ENCODE measurements around the gene GIMAP8.

The GIMAP8 gene

DNA sequence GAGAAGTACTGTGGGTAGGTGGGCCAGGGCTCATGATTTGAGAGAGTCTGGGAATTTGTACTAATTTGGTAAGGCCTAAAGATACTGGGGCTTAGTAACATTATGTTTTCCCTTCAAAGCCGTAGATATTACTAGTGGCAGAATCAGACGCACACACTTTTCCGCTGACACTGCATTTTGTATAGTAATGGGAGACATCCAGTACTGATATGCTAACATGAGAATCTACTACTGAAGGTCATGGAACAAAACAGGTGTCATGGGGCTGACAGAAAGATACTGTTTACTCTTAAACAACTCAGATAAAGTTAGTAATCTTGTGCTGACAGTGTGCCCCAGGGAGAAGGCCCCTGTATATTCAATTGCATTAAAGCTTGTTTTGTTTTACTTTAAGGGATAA is 53.2 kb downstream of the GIMAP8 start:
- Histone ChIP-seq H3K4me3 (IDR thresholded peaks at IDR 0.05; ENCODE audit: insufficient read depth, low read depth, low read length) (no peak overlapping the region), H3K4me1 (ENCODE audit: low read depth, poor library complexity, severe bottlenecking) (no peaks in the 10 kb centered on the region), H3K36me3 (ENCODE audit: insufficient read depth) (no peaks in the 10 kb centered on the region), H3K27ac (no peak overlapping the region), H3K27me3 (ENCODE audit: insufficient read depth, low read depth) (no peaks in the 10 kb centered on the region), H3K9ac (no peak overlapping the region), H3K4me2 (no peak overlapping the region), H2AFZ (ENCODE audit: low read depth) (no peak overlapping the region), H4K20me1 (ENCODE audit: insufficient read depth) (no peaks in the 10 kb centered on the region), H3K79me2 (ENCODE audit: insufficient read depth, low read depth) (no peaks in the 10 kb centered on the region)
- TF ChIP-seq, protein P1, sequence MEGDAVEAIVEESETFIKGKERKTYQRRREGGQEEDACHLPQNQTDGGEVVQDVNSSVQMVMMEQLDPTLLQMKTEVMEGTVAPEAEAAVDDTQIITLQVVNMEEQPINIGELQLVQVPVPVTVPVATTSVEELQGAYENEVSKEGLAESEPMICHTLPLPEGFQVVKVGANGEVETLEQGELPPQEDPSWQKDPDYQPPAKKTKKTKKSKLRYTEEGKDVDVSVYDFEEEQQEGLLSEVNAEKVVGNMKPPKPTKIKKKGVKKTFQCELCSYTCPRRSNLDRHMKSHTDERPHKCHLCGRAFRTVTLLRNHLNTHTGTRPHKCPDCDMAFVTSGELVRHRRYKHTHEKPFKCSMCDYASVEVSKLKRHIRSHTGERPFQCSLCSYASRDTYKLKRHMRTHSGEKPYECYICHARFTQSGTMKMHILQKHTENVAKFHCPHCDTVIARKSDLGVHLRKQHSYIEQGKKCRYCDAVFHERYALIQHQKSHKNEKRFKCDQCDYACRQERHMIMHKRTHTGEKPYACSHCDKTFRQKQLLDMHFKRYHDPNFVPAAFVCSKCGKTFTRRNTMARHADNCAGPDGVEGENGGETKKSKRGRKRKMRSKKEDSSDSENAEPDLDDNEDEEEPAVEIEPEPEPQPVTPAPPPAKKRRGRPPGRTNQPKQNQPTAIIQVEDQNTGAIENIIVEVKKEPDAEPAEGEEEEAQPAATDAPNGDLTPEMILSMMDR (conservative IDR thresholded peaks at IDR 0.05; ENCODE audit: low read depth, low read length) = no peak

DNA sequence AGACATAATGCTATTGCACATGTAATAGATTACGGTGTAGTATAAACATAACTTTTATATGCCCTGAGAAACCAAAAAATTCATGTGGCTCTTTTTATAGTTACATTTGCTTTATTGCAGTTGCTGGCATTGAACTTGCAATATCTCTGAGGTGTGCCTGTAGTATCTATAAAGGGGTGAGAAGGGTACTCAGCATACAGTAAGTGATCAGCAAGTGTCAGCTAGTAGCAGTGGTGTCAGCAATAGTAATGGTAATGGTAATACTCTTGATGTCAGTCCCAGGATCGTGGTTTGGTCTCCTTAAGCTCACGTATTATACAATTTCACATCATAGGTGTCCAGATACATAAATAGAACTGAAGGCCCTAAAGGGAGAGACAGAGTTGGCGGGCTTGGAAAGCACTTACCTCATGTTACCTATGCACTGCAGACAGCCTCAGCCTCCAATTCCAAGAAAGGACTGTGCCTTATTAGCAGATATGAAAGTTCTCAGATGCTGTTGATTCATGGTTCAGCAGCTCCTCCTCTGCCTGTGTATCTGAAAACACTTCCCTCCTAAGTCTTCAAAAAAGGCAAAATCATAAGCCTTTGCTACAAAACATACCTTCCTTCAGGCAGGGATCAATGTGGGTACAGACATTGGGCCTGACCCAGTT is 57.6 kb downstream of the GIMAP8 start:
- H3K4me2 ChIP-seq = no peak overlapping the region
- H3K4me1 ChIP-seq (ENCODE audit: low read depth, poor library complexity, severe bottlenecking) = no peaks in the 10 kb centered on the region
- no peaks in the 10 kb centered on the region for H3K27me3 ChIP-seq (ENCODE audit: insufficient read depth, low read depth)
- TF ChIP-seq, protein P1 (conservative IDR thresholded peaks at IDR 0.05; ENCODE audit: low read depth, low read length) = no peak
- H3K9ac ChIP-seq = no peak overlapping the region
- no peak overlapping the region for H3K4me3 ChIP-seq (IDR thresholded peaks at IDR 0.05; ENCODE audit: insufficient read depth, low read depth, low read length)
- H3K36me3 ChIP-seq (ENCODE audit: insufficient read depth) = no peaks in the 10 kb centered on the region
- no peaks in the 10 kb centered on the region for H3K79me2 ChIP-seq (ENCODE audit: insufficient read depth, low read depth)
- no peak overlapping the region for H3K27ac ChIP-seq
- H4K20me1 ChIP-seq (ENCODE audit: insufficient read depth) = no peaks in the 10 kb centered on the region
- H2AFZ ChIP-seq (ENCODE audit: low read depth) = no peak overlapping the region

DNA sequence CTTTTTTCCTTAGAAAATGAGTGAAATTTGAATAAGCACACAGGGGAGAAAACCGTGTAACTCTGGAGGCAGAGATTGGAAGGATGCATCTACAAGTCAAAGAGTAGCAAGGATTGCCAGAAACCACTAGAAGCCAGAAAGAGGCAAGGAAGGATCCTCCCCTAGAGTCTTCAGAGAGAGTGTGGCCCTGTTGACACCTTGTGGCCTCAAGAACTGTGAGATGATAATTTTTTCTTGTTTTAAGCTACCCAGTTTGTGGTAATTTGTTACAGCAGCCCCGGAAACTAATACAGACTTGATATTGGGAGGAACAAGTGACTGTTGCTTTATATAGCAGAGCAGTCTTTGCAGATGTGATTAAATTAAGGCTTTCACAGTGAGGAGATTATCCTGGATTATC is 60.6 kb downstream of the GIMAP8 start:
- Histone ChIP-seq H2AFZ (ENCODE audit: low read depth) (no peak overlapping the region), H3K4me1 (ENCODE audit: low read depth, poor library complexity, severe bottlenecking) (no peaks in the 10 kb centered on the region), H3K9ac (no peak overlapping the region), H3K36me3 (ENCODE audit: insufficient read depth) (no peaks in the 10 kb centered on the region), H3K27ac (no peak overlapping the region), H3K79me2 (ENCODE audit: insufficient read depth, low read depth) (no peaks in the 10 kb centered on the region), H3K4me2 (no peak overlapping the region), H4K20me1 (ENCODE audit: insufficient read depth) (no peaks in the 10 kb centered on the region), H3K4me3 (IDR thresholded peaks at IDR 0.05; ENCODE audit: insufficient read depth, low read depth, low read length) (no peak overlapping the region), H3K27me3 (ENCODE audit: insufficient read depth, low read depth) (no peaks in the 10 kb centered on the region)
- TF ChIP-seq, protein P1 (conservative IDR thresholded peaks at IDR 0.05; ENCODE audit: low read depth, low read length) = no peak

DNA sequence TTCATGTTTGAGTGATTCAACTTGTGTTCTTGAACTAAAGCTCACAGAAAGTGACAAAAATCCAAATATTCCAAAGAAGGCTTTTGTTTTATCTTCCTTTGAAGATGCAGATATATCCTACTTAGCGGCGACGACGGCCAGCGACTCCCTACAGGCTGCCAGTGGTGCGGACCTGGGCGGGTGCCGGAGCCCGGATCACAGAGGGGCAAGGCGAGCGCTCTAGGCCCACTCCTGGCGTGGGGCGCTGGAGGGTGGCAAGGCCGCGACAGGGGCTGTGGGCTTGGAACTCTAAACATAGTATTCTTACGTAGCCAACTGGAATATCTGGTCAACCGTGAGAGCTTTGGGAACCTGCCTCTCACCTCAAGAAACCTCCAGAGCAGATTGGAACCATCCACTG is 63.3 kb downstream of the GIMAP8 start:
- no peak overlapping the region for H3K9ac ChIP-seq
- no peaks in the 10 kb centered on the region for H3K27me3 ChIP-seq (ENCODE audit: insufficient read depth, low read depth)
- no peaks in the 10 kb centered on the region for H3K4me1 ChIP-seq (ENCODE audit: low read depth, poor library complexity, severe bottlenecking)
- H2AFZ ChIP-seq (ENCODE audit: low read depth) = no peak overlapping the region
- H3K79me2 ChIP-seq (ENCODE audit: insufficient read depth, low read depth) = no peaks in the 10 kb centered on the region
- H3K4me2 ChIP-seq = no peak overlapping the region
- H3K4me3 ChIP-seq (IDR thresholded peaks at IDR 0.05; ENCODE audit: insufficient read depth, low read depth, low read length) = no peak overlapping the region
- TF ChIP-seq, protein P1 (conservative IDR thresholded peaks at IDR 0.05; ENCODE audit: low read depth, low read length) = no peak
- no peaks in the 10 kb centered on the region for H3K36me3 ChIP-seq (ENCODE audit: insufficient read depth)
- no peak overlapping the region for H3K27ac ChIP-seq
- no peaks in the 10 kb centered on the region for H4K20me1 ChIP-seq (ENCODE audit: insufficient read depth)

All from KMS-11 (cell line).